Brain microvascular endothelial cell (primary cell): ENCODE measurements around the gene SMOC1.

Source experiments
- DNase-seq: peaks from one replicate; pipeline ENCODE4 v3.0.0-alpha.2; 2020
- H3K27ac ChIP-seq: fragments of 250-450 bp; sonication (Bioruptor Pico); 2 replicates; pipeline ENCODE4 v1.5.1; 2020; ENCODE audit warnings: mild to moderate bottlenecking, moderate library complexity
- H3K27me3 ChIP-seq: fragments of 250-450 bp; sonication (Bioruptor Pico); replicated peaks from 2 replicates; pipeline ENCODE4 v1.5.1; 2020; ENCODE audit warnings: mild to moderate bottlenecking
- H3K36me3 ChIP-seq: fragments of 250-450 bp; sonication (Bioruptor Pico); replicated peaks from 2 replicates; pipeline ENCODE4 v1.5.1; 2020; ENCODE audit warnings: mild to moderate bottlenecking
- H3K4me3 ChIP-seq: 2 replicates; pipeline ENCODE4 v1.5.1; 2011; ENCODE audit warnings: low read depth, mild to moderate bottlenecking, control low read depth, low read length, moderate library complexity
- in situ Hi-C: cut with HindIII; loops from 2 replicates; pipeline ENCODE4 v1.10.0; 2017; ENCODE audit warnings: low sequenced_read_pairs, low pct_ligation_motif_present
- TF ChIP-seq, protein P1 (sequence below): IDR thresholded peaks from 2 replicates; pipeline ENCODE4 v1.5.1; 2011; ENCODE audit warnings: low read depth, mild to moderate bottlenecking, moderate library complexity, low read length, control low read depth, inconsistent platforms; ENCODE audit errors: missing control alignments

SMOC1 gene

DNA sequence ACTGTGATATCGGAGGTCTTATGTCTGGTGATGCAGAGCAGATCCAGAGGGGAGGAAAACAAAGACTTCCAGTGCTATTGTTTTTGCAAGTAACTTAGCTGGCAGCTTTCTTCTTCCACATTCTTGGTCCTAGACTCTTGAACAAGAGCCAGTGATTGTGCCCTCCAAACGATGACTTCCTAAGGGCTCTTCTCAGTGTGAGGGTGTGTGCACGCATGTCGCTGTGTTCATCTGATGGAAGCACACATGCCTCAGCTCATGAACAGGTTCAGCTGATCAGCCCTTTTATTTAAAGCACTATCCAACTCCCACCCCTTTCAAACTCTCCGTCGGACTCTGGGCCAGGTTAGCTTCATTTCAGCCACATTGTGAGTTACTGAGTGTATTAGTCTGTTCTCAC, 59.5 kb downstream of the SMOC1 start:
- Histone ChIP-seq H3K4me3 (no peak overlapping the region), H3K36me3 (no peaks in the 10 kb centered on the region), H3K27ac (no peak overlapping the region), H3K27me3 (no peaks in the 10 kb centered on the region)
- in situ Hi-C loops: no loop called here
- TF ChIP-seq, protein P1, sequence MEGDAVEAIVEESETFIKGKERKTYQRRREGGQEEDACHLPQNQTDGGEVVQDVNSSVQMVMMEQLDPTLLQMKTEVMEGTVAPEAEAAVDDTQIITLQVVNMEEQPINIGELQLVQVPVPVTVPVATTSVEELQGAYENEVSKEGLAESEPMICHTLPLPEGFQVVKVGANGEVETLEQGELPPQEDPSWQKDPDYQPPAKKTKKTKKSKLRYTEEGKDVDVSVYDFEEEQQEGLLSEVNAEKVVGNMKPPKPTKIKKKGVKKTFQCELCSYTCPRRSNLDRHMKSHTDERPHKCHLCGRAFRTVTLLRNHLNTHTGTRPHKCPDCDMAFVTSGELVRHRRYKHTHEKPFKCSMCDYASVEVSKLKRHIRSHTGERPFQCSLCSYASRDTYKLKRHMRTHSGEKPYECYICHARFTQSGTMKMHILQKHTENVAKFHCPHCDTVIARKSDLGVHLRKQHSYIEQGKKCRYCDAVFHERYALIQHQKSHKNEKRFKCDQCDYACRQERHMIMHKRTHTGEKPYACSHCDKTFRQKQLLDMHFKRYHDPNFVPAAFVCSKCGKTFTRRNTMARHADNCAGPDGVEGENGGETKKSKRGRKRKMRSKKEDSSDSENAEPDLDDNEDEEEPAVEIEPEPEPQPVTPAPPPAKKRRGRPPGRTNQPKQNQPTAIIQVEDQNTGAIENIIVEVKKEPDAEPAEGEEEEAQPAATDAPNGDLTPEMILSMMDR: no peak
- no peak for DNase-seq

DNA sequence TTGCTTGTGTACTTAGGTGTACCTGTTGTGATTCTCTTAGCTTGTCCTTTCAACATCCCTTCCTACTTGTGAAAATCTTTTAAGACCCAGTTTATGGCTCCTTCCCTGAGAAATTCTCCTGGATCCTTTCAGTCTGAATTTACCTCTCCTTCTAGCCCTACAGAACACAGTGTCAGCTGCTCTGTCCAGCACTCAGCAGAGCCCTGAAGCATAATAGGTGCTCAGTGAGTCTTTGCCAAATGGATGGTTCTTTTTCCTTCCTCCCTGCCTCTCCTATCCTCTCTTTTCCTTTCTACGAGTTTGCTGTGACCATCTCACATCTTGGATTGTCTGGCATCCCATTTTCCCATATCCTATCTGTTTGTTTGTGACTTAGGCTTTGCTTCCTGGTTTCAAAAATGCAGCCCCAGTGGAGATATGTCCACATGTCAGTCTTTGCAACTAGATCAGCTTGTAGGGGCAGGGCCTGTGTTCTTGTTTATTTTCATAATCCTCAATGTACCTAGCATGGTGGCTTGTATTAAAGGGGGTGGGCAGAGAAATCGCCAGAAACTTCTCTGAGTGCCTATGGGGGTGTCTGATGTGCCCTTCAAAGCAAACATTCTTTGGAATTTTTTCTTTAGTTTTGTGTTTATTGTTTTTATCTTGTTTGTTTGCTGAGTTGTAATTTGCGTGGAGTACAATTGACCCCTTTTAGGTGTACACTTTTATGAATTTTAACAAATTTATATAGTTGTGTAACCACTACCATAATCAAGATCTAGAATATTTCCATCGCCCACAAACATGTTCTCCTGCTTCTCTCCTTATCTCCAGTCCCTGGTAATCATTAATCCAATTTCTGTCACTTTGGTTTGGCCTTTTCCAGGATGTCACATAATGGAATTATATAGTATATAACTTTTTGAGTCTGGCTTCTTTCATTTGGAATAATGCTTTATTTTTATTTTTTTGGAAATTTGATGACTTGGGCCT, 62.8 kb downstream of the SMOC1 start:
- in situ Hi-C loops: no loop called here
- no peaks in the 10 kb centered on the region for H3K27me3 ChIP-seq
- no peak overlapping the region for H3K27ac ChIP-seq
- H3K4me3 ChIP-seq: no peak overlapping the region
- DNase-seq: no peak
- no peaks in the 10 kb centered on the region for H3K36me3 ChIP-seq
- TF ChIP-seq, protein P1: no peak

DNA sequence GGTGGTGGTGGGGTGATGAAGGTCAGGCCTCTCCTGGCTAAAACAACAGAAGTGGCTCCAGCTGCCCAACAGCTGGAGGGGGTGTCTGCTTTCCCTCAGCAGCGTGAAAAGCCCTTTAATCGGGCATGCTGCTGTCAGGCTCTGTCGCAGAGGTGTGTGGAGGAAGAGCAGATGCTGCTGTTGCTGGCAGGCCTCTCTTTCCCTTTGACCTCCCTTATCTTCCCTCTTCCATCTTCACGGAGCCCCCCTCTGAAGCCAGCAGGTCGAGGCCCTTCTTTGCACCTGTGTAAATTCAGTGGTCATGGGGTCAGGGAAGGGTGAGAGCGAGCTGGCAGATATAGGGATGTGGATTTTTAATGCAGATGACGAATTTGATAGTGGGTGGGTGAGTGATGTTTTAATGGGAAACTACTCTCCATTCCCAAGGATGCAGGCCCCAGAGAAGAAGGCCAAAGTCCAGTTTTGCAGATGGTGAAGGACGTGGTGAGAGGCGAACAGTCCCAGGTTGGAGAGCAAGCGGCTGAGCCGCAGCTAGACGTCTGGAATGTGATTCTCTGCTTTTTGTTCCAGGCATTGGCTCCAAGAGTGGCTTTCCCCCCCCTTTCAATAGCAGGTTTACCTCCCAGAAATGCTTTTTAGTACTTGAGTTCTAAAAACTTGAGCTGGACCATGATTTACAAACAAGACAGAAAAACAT, 64.0 kb downstream of the SMOC1 start:
- H3K27me3 ChIP-seq: no peaks in the 10 kb centered on the region

DNA sequence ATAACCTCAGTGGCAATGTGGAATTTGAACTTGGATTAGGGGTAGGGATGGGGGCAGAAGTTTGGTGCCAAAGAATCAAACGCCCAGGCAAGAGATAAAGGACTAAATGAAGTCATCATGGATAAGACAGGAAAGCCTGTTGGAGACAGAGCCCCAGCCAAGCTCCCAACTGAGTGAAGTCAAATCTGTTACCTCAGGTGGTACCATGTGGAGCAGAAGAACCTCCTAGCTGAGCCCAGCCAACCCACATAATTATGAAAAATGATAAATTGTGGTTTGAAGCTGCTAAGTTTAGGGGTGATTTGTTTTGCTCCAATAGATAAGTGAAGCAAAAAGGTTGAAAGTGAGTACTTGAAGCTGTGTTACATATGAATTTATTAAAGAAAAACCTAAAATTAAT, 66.1 kb downstream of the SMOC1 start:
- H3K27ac ChIP-seq: no peak overlapping the region
- in situ Hi-C loops: no loop called here
- TF ChIP-seq, protein P1: no peak
- no peak for DNase-seq
- H3K4me3 ChIP-seq: no peak overlapping the region
- no peaks in the 10 kb centered on the region for H3K27me3 ChIP-seq
- H3K36me3 ChIP-seq: no peaks in the 10 kb centered on the region

More for the DNA sequence above, 64.0 kb downstream of the SMOC1 start:
- H3K27ac ChIP-seq: no peak overlapping the region
- H3K36me3 ChIP-seq: no peaks in the 10 kb centered on the region
- H3K4me3 ChIP-seq: no peak overlapping the region
- DNase-seq: no peak
- TF ChIP-seq, protein P1: no peak
- in situ Hi-C loops: no loop called here

DNA sequence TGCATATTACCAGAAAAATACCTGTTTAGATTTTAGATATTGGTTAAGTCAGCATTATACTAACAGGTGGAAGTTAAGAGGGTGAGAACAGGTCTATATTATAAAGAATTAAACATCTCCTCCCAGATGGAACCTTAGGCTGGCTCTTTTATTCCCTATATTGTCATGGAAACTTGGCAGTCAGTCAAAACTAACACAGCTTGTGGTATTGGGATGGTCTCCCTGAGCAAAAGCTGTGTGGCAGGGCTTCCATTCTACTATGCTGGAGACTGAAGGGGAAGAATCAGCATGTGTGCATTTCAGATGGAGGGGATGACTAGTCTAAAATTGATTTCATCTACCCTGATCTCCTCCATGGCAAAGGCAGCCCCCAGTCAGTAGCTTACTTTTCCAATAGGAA, 66.7 kb downstream of the SMOC1 start:
- Histone ChIP-seq H3K27me3 (no peaks in the 10 kb centered on the region), H3K36me3 (no peaks in the 10 kb centered on the region), H3K4me3 (no peak overlapping the region), H3K27ac (no peak overlapping the region)
- in situ Hi-C loops: no loop called here
- DNase-seq: no peak
- TF ChIP-seq, protein P1: no peak
